Measurements from ENCODE around the gene FABP6.

FABP6 gene

GRCh38 chr5:160259341-160259740 lies 30.0 kb downstream of the FABP6 start:
- DNase-seq (ENCODE audit: low read depth) = no peak
- TF ChIP-seq CTCF (IDR thresholded peaks at IDR 0.05; ENCODE audit: control insufficient read depth, insufficient read depth, low read depth, low read length, missing control alignments) = no peak
- H3K4me3 ChIP-seq (ENCODE audit: control insufficient read depth, low read depth, low read length) = no peak overlapping the region

- no peak for TF ChIP-seq CTCF (IDR thresholded peaks at IDR 0.05; ENCODE audit: control insufficient read depth, insufficient read depth, low read depth, low read length, missing control alignments)
- H3K4me3 ChIP-seq (ENCODE audit: control insufficient read depth, low read depth, low read length) = no peak overlapping the region
- DNase-seq (ENCODE audit: low read depth) = no peak
Measured at GRCh38 chr5:160260006-160260775, 30.9 kb downstream of the FABP6 start.

GRCh38 chr5:160260881-160261815 lies 31.8 kb downstream of the FABP6 start:
- no peak for TF ChIP-seq CTCF (IDR thresholded peaks at IDR 0.05; ENCODE audit: control insufficient read depth, insufficient read depth, low read depth, low read length, missing control alignments)
- H3K4me3 ChIP-seq (ENCODE audit: control insufficient read depth, low read depth, low read length) = no peak overlapping the region
- peak; percentile 4 for DNase-seq (ENCODE audit: low read depth)

- no peak overlapping the region for H3K4me3 ChIP-seq (ENCODE audit: control insufficient read depth, low read depth, low read length)
- no peak for DNase-seq (ENCODE audit: low read depth)
- TF ChIP-seq CTCF (IDR thresholded peaks at IDR 0.05; ENCODE audit: control insufficient read depth, insufficient read depth, low read depth, low read length, missing control alignments) = no peak
Measured at GRCh38 chr5:160262151-160263074, 33.1 kb downstream of the FABP6 start.

GRCh38 chr5:160263326-160263855 lies 34.1 kb downstream of the FABP6 start:
- DNase-seq (ENCODE audit: low read depth) = no peak
- H3K4me3 ChIP-seq (ENCODE audit: control insufficient read depth, low read depth, low read length) = no peak overlapping the region
- TF ChIP-seq CTCF (IDR thresholded peaks at IDR 0.05; ENCODE audit: control insufficient read depth, insufficient read depth, low read depth, low read length, missing control alignments) = no peak

- no peak overlapping the region for H3K4me3 ChIP-seq (ENCODE audit: control insufficient read depth, low read depth, low read length)
- TF ChIP-seq CTCF (IDR thresholded peaks at IDR 0.05; ENCODE audit: control insufficient read depth, insufficient read depth, low read depth, low read length, missing control alignments) = no peak
- no peak for DNase-seq (ENCODE audit: low read depth)
Measured at GRCh38 chr5:160266044-160266443, 36.7 kb downstream of the FABP6 start.

All from AG09309 (cell line).